Activated B cell treated with CpG ODN at 0.5 μM for 24 hours (primary cell): ENCODE results near the gene C6orf141. TPM values are rescaled to one million over a fixed set of nuclear protein-coding genes. Genes with fewer than 3 reads are reported as not detected.

Source experiments
- ATAC-seq: fragments of 200-7000 bp; cut with Tn5 transposase; one replicate; pipeline ENCODE4 v1.10.0; 2021; ENCODE audit warnings: low read depth, mild to moderate bottlenecking, moderate library complexity
- CTCF ChIA-PET: fragments of 350-600 bp; sonication (Branson Sonifier 250); formaldehyde crosslinking; loops from one replicate; lab custom pipeline; 2021; ENCODE audit warnings: antibody characterized with exemption; lab: Charles Lee
- POLR2A ChIA-PET: fragments of 350-600 bp; sonication (Branson Sonifier 250); formaldehyde crosslinking; loops from one replicate; lab custom pipeline; 2021; ENCODE audit warnings: antibody characterized with exemption; lab: Charles Lee
- DNase-seq: peaks from one replicate; pipeline ENCODE4 v3.0.0; 2022
- H3K27ac Mint-ChIP-seq: one replicate; pipeline ENCODE4 v1.8.0; 2020; ENCODE audit warnings: mixed read lengths
- H3K27me3 Mint-ChIP-seq: one replicate; pipeline ENCODE4 v1.8.0; 2021; ENCODE audit warnings: mixed read lengths
- H3K36me3 Mint-ChIP-seq: one replicate; pipeline ENCODE4 v1.8.0; 2021; ENCODE audit warnings: low read depth, mixed read lengths
- H3K4me1 Mint-ChIP-seq: one replicate; pipeline ENCODE4 v1.8.0; 2021; ENCODE audit warnings: mixed read lengths
- H3K4me3 Mint-ChIP-seq: one replicate; pipeline ENCODE4 v1.8.0; 2020; ENCODE audit warnings: mild to moderate bottlenecking, mixed read lengths
- H3K9me3 Mint-ChIP-seq: one replicate; pipeline ENCODE4 v1.8.0; 2020; ENCODE audit warnings: mixed read lengths
- intact Hi-C: fragments of 100-400 bp; cut with micrococcal nuclease; formaldehyde crosslinking; loops from one replicate; pipeline ENCODE4 v1.15.1; 2024
- total RNA-seq: library from RNA; stranded (reverse); gene quantifications from 2 replicates; pipeline ENCODE4 v1.2.3, GENCODE V29; 2022
- TF ChIP-seq, protein P1 (sequence below): fragments of 200-600 bp; IDR thresholded peaks from one replicate; pipeline ENCODE4 v1.8.0; 2022; ENCODE audit warnings: antibody characterized with exemption, mild to moderate bottlenecking

Gene C6orf141
- total RNA-seq, 1 donor from 2014 or later, result not detected

DNA sequence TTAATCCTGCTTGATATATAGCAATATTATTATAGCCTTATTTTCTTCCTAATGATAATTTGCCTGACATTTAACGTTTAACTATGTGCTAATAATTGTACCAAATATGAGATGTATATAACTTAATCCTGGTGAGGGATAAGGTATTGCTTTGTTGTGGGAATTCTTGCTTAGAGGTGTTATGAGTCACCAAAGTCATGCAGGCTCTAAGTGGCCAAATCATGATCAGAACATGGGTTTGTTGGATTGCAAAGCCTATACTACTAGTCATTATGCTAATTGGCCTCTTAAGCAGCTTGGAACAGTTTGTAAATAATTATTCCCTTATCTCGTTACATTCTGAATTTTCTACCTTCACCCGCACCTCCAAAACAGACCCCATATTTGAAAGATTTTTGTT is 21.9 kb upstream of the C6orf141 start:
- Mint-ChIP-seq H3K4me1 (peaks cover 3% of the 10 kb centered on the region), H3K36me3 (no peaks in the 10 kb centered on the region), H3K27ac (no peak overlapping the region), H3K4me3 (no peak overlapping the region), H3K9me3 (no peaks in the 10 kb centered on the region), H3K27me3 (peaks cover 4% of the 10 kb centered on the region)
- POLR2A ChIA-PET, result no interaction called here
- CTCF ChIA-PET, result no interaction called here
- ATAC-seq (no peak), DNase-seq (no peak)
- TF ChIP-seq, protein P1, sequence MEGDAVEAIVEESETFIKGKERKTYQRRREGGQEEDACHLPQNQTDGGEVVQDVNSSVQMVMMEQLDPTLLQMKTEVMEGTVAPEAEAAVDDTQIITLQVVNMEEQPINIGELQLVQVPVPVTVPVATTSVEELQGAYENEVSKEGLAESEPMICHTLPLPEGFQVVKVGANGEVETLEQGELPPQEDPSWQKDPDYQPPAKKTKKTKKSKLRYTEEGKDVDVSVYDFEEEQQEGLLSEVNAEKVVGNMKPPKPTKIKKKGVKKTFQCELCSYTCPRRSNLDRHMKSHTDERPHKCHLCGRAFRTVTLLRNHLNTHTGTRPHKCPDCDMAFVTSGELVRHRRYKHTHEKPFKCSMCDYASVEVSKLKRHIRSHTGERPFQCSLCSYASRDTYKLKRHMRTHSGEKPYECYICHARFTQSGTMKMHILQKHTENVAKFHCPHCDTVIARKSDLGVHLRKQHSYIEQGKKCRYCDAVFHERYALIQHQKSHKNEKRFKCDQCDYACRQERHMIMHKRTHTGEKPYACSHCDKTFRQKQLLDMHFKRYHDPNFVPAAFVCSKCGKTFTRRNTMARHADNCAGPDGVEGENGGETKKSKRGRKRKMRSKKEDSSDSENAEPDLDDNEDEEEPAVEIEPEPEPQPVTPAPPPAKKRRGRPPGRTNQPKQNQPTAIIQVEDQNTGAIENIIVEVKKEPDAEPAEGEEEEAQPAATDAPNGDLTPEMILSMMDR, result no peak
- intact Hi-C loops, result no loop called here

DNA sequence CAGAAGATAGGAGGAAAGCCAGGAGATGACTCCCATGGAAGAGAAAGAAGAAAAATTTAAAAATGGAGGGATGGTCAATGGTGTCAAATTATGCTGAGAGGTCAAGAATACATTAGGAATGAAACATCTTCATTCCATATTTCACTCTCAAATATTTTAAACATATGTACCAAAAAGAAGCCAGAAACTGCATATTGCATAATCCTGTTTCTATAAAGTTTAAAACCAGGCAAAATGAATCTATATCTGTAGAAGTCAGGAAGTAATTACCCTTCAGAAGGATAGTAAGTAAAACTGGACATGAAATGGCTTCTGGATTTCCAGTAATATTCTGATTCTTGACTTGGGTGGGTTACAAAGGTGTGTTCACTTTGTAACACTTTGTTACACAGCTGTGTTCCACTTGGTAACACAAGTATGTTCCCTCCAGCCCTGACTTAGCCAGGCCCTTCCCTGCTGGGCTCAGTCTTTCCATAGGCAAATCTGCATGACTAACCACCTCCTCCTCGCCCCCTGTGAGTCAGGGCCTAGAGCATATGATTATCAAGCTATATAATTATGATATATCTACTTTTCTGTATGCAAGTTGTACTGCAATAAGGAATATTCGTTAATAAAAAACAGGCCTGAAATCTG is 20.2 kb upstream of the C6orf141 start:
- H3K4me1 Mint-ChIP-seq, result peaks cover 3% of the 10 kb centered on the region

DNA sequence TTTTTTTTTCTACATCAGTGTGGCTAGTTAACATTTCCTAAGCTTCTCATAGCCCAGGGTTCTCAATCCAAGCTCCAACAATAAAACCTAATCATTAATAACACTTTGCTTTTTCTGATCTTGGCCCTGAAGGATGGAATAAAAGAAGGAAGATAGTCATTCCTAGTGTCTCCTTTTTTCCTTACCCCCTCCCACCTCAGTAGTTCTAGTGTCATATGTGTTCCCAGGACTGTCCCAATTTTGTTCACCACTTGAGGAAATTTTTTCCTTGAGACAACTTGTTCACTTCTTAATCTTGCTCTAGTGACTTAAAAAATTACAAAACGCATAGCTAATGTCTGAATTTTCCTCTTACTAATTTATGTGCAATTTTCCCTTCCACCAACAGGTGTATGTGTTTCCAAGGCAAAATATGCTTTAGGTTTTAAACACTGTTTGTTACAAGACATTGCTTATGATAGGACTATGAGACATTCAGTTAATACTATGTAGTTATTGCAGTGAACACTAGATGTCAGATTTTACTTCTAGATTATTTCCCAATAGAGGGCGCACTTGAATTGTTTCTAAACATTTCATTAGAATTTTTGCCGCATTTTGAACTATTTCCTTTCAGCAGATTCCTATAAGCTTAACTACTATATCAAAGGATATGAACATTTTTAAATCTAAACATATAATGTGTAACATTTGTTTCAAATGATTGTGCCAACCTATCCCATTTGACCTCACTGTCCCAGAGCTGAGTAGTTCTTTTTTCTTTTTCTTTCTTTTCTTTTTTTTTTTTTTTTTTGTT is 18.5 kb upstream of the C6orf141 start:
- H3K9me3 Mint-ChIP-seq, result no peaks in the 10 kb centered on the region
- DNase-seq (no peak), ATAC-seq (peak; percentile 47)
- ChIA-PET CTCF (interaction anchor here (0.7 to 1.8 kb wide), 6 partner anchors 11 to 320 kb away, joined by 3 to 4 read pairs (median 4); no protein-coding TSS in a partner anchor), POLR2A (no interaction called here)
- no peaks in the 10 kb centered on the region for H3K36me3 Mint-ChIP-seq
- peaks cover 4% of the 10 kb centered on the region for H3K27me3 Mint-ChIP-seq
- H3K4me3 Mint-ChIP-seq, result peak overlapping the region; percentile 35
- TF ChIP-seq, protein P1, result peak; percentile 33
- H3K4me1 Mint-ChIP-seq, result peaks cover 3% of the 10 kb centered on the region
- no peak overlapping the region for H3K27ac Mint-ChIP-seq
- intact Hi-C loops, result loop anchor here (1.0 kb wide), 2 partner anchors 75 to 317 kb away; no protein-coding TSS in a partner anchor

More for the DNA sequence above, 20.2 kb upstream of the C6orf141 start:
- Mint-ChIP-seq H3K36me3 (no peaks in the 10 kb centered on the region), H3K9me3 (no peaks in the 10 kb centered on the region), H3K27me3 (peaks cover 4% of the 10 kb centered on the region), H3K4me3 (no peak overlapping the region), H3K27ac (no peak overlapping the region)
- ChIA-PET CTCF (no interaction called here), POLR2A (no interaction called here)
- DNase-seq (no peak), ATAC-seq (no peak)
- TF ChIP-seq, protein P1, result no peak
- intact Hi-C loops, result no loop called here

DNA sequence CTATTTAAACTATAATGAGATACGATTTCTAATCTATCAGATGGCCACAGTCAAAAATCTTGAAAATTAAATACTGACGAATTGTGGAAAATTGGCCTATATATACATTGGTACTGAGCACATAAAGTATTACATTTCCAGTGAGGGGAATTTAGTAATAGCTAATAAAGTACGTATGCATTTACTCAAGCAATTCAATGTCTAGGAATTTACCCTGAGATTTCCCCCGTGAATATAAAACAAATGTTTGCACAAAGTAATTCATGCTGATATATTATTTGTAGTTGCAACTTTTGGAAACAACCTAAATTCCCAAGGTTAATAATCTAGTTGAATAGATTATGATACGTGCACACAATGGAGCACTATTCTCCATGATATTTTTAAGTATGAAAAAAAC is 14.7 kb upstream of the C6orf141 start:
- Mint-ChIP-seq H3K27me3 (peaks cover 4% of the 10 kb centered on the region), H3K4me1 (peaks cover 3% of the 10 kb centered on the region), H3K9me3 (no peaks in the 10 kb centered on the region), H3K27ac (no peak overlapping the region), H3K36me3 (no peaks in the 10 kb centered on the region), H3K4me3 (no peak overlapping the region)
- no peak for DNase-seq
- CTCF ChIA-PET, result interaction anchor here (1.0 kb wide), 1 partner anchor 14 kb away, joined by 3 read pairs; the partner anchor contains the start of gene C6orf141
- POLR2A ChIA-PET, result no interaction called here
- TF ChIP-seq, protein P1, result no peak
- ATAC-seq, result no peak
- intact Hi-C loops, result no loop called here

DNA sequence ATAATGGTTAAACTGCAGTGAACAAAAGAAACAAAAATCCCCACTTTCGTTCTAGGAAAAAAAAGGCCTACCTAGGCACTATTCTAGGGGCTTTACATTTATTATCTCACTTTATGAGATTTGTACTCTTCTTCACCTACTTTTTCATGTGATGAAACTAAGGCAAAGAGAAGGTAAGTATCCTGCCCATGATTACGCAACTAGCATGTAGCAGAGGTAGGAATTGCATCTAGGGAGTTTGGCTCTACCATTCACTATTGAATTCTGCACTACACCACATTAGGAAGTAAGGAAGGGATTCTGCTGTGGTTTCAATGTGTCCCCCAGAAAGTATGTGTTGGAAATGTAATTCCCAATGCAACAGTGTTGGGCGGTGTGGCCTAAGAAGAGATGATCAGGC is 11.4 kb upstream of the C6orf141 start:
- Mint-ChIP-seq H3K36me3 (no peaks in the 10 kb centered on the region), H3K4me1 (no peaks in the 10 kb centered on the region), H3K27ac (no peak overlapping the region), H3K27me3 (no peaks in the 10 kb centered on the region), H3K9me3 (no peaks in the 10 kb centered on the region), H3K4me3 (no peak overlapping the region)
- intact Hi-C loops, result no loop called here
- ATAC-seq, result no peak
- no peak for DNase-seq
- ChIA-PET CTCF (no interaction called here), POLR2A (no interaction called here)
- TF ChIP-seq, protein P1, result no peak
